Breast epithelium (tissue), 4 donors: ENCODE results near the gene PRKCE. TPM values are rescaled to one million over a fixed set of nuclear protein-coding genes. Genes with fewer than 3 reads are reported as not detected.
A peak's percentile ranks its signal among the peaks of the same experiment; 100 is the strongest.

Experiments used
- DNase-seq, 2 donors: peaks; one replicate each; pipeline ENCODE4 v3.0.0-alpha.2; 2019; ENCODE audit warnings: low spot score in 2 of 2
- H3K27ac ChIP-seq, 2 donors: fragments of 200-600 bp; sonication (generic) in 1 of 2; one replicate each; pipeline ENCODE4 v1.5.1; 2016 to 2019; ENCODE audit warnings: mild to moderate bottlenecking in 1 of 2
- H3K27me3 ChIP-seq, 2 donors: fragments of 200-600 bp; sonication (generic) in 1 of 2; one replicate each; pipeline versions ENCODE4 v1.5.1 to v1.6.0; 2017 to 2019; ENCODE audit warnings: control low read depth in 1 of 2, mild to moderate bottlenecking in 1 of 2
- H3K36me3 ChIP-seq: fragments of 200-600 bp; one replicate; pipeline ENCODE4 v1.5.1; 2019
- H3K4me1 ChIP-seq, 2 donors: fragments of 200-600 bp; sonication (generic); one replicate each; pipeline ENCODE4 v1.5.1; 2016 to 2019; ENCODE audit warnings: control low read depth in 1 of 2
- H3K4me3 ChIP-seq, 3 donors: fragments of 200-600 bp; sonication (generic); 1 replicate in 2 of 3; 2 replicates in 1 of 3; pipeline ENCODE4 v1.5.1; 2016 to 2019; ENCODE audit warnings: mild to moderate bottlenecking in 3 of 3, moderate library complexity in 2 of 3
- H3K9me3 ChIP-seq, 2 donors: fragments of 200-600 bp; sonication (generic) in 1 of 2; one replicate each; pipeline ENCODE4 v1.5.1; 2016 to 2019; ENCODE audit warnings: control low read depth in 1 of 2
- CTCF ChIP-seq, 3 donors: fragments of 450-650 bp; IDR thresholded peaks; one replicate each; pipeline ENCODE4 v1.5.1; 2016 to 2017; ENCODE audit warnings: antibody characterized with exemption in 3 of 3, mild to moderate bottlenecking in 3 of 3, moderate library complexity in 3 of 3
- POLR2A ChIP-seq: fragments of 450-650 bp; IDR thresholded peaks from one replicate; pipeline ENCODE4 v1.6.1; 2016; ENCODE audit warnings: antibody characterized with exemption, mild to moderate bottlenecking, moderate library complexity
- POLR2AphosphoS5 ChIP-seq, 3 donors: sonication (generic); formaldehyde crosslinking; IDR thresholded peaks; one replicate each; pipeline ENCODE4 v1.6.1; 2017; ENCODE audit warnings: antibody characterized with exemption in 3 of 3
- intact Hi-C: fragments of 100-400 bp; cut with DNase I; formaldehyde crosslinking; loops from one replicate; pipeline ENCODE4 v1.15.1; 2023; ENCODE audit warnings: low total_unique reads
- total RNA-seq, 3 donors: library from RNA; depleted of rRNA; stranded (reverse); fragments of >200 nt; gene quantifications; one replicate each; pipeline ENCODE4 v1.1.0, GENCODE V29; 2016

PRKCE gene
- total RNA-seq, 3 donors from 2014 or later, result 20.6 to 34.0 (median 23.6) TPM

- intact Hi-C loops, result no loop called here
- no peaks in the 10 kb centered on the region for H3K36me3 ChIP-seq
- H3K9me3 ChIP-seq, result no peaks in the 10 kb centered on the region
- no peak overlapping the region for H3K27ac ChIP-seq
- H3K27me3 ChIP-seq, result no peaks in the 10 kb centered on the region
- no peak for DNase-seq
- no peak for TF ChIP-seq POLR2AphosphoS5 (IDR thresholded peaks at IDR 0.05)
- TF ChIP-seq POLR2A, result no peak
- TF ChIP-seq CTCF (IDR thresholded peaks at IDR 0.05), result no peak
- H3K4me1 ChIP-seq, result no peaks in the 10 kb centered on the region
- H3K4me3 ChIP-seq, result no peak overlapping the region
Measured at GRCh38 chr2:46079985-46080560, 428.6 kb downstream of the PRKCE start.

DNA sequence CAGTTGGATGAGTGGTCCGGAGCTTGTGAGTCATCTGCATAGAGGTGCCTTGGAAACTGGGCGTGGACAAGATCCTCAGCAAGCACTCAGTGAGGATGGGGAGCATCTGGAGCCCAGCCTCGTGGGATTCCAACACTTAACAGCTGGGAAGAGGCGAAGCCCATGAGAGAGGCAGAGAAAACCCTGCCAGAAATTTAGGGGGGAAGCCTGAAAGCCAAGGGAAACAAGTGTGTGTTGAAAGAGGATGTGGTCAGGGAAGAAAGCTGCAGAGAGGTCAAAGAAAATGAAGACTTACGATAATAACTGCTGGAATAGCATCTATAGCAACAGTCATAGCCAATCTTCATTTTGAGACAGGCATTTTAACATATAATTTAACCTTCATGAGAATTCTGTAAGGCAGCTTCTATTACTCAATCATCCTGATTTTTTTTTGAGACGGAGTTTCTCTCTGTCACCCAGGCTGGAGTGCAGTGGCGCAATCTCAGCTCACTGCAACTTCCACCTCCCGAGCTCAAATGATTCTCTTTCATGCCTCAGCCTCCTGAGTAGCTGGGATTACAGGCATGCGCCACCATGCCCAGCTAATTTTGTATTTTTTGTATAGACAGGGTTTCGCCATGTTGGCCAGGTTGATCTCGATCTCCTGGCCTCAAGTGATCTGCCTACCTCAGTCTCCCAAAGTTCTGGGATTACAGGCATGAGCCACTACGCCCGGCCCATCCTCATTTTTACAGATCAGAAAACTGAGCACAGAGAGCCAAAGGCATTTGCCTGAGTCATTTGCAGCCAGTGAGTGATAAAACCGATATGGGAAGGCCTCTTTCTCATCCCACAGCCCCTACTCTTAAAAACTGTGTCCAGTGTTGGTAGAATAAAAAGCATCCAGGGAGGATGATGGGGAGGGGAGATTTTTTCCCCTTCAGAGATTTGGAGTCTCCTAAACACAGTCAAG lies 431.3 kb downstream of the PRKCE start:
- peak overlapping the region in 1 of 2 donors; percentile 12 for H3K27ac ChIP-seq
- no peak for DNase-seq
- TF ChIP-seq CTCF (IDR thresholded peaks at IDR 0.05) (no peak), POLR2A (no peak), POLR2AphosphoS5 (IDR thresholded peaks at IDR 0.05) (no peak)
- intact Hi-C loops, result no loop called here
- no peaks in the 10 kb centered on the region for H3K4me1 ChIP-seq
- H3K4me3 ChIP-seq, result no peak overlapping the region
- no peaks in the 10 kb centered on the region for H3K27me3 ChIP-seq
- H3K36me3 ChIP-seq, result no peaks in the 10 kb centered on the region
- H3K9me3 ChIP-seq, result no peaks in the 10 kb centered on the region

- TF ChIP-seq POLR2AphosphoS5 (IDR thresholded peaks at IDR 0.05) (no peak), POLR2A (no peak), CTCF (IDR thresholded peaks at IDR 0.05) (no peak)
- no peak for DNase-seq
- Histone ChIP-seq H3K27ac (peak overlapping the region; percentile 33 to 66), H3K36me3 (no peaks in the 10 kb centered on the region), H3K9me3 (no peaks in the 10 kb centered on the region), H3K4me3 (no peak overlapping the region), H3K4me1 (no peaks in the 10 kb centered on the region), H3K27me3 (no peaks in the 10 kb centered on the region)
- intact Hi-C loops, result no loop called here
Measured at GRCh38 chr2:46086578-46087070, 435.1 kb downstream of the PRKCE start.

DNA sequence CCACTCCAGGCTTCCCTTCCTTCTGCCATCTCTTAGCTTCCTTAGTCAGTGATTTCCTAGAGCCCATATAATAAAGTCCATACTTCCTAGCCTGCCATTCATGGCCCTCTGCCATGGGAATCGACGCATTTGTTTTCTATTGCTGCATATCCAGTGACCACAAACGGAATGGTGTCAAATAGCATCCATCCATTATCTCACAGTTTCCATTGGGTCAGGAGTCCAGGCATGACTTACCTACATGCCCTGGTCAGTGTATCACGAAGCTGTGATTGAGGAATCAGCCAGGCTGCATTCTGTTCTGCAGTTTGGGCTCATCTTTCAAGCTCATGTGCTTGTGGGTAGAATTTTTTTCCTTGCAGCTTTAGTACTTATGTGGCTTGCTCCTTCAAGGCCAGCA lies 436.0 kb downstream of the PRKCE start:
- Histone ChIP-seq H3K27me3 (no peaks in the 10 kb centered on the region), H3K4me1 (no peaks in the 10 kb centered on the region), H3K27ac (peak overlapping the region in 1 of 2 donors; percentile 15), H3K9me3 (no peaks in the 10 kb centered on the region), H3K36me3 (no peaks in the 10 kb centered on the region), H3K4me3 (no peak overlapping the region)
- no peak for TF ChIP-seq POLR2AphosphoS5 (IDR thresholded peaks at IDR 0.05)
- no peak for TF ChIP-seq POLR2A
- no peak for TF ChIP-seq CTCF (IDR thresholded peaks at IDR 0.05)
- no peak for DNase-seq
- intact Hi-C loops, result no loop called here

DNA sequence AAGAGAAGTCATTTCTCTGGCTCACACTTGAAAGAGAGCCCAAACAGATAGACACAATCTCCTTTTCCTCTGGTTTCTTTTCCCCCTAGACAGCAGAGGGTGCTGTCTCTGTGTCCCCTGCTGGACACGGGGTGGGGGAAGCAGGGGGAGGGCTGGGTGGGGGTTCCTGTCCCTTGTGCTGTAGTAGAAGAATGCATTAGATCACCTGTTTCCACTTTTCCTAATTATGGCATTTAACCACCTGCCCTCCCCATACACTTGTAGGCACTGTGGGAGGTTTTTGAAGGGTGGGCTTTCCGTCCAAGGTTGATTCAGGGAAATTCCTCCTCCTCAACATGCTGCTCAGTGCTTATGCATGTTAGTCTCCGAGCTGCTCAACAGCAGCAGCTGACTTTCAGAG lies 439.5 kb downstream of the PRKCE start:
- peaks cover 0 to 4% of the 10 kb centered on the region in 2 donors for H3K9me3 ChIP-seq
- intact Hi-C loops, result loop anchor here (10.0 kb wide), 1 partner anchor 1154 kb away; no protein-coding TSS in a partner anchor
- no peak for DNase-seq
- peak overlapping the region in 1 of 2 donors; percentile 40 for H3K27ac ChIP-seq
- no peaks in the 10 kb centered on the region for H3K36me3 ChIP-seq
- H3K4me1 ChIP-seq, result no peaks in the 10 kb centered on the region
- no peaks in the 10 kb centered on the region for H3K27me3 ChIP-seq
- H3K4me3 ChIP-seq, result no peak overlapping the region
- TF ChIP-seq POLR2AphosphoS5 (IDR thresholded peaks at IDR 0.05) (no peak), CTCF (IDR thresholded peaks at IDR 0.05) (no peak), POLR2A (no peak)
